ENCODE measurements around the gene TESK2.
"Not testable (repeated sequence)": the region's sequence is repeated elsewhere in the genome, so short reads cannot be mapped to it uniquely, and the experiment has no call there.

TESK2 gene

DNA sequence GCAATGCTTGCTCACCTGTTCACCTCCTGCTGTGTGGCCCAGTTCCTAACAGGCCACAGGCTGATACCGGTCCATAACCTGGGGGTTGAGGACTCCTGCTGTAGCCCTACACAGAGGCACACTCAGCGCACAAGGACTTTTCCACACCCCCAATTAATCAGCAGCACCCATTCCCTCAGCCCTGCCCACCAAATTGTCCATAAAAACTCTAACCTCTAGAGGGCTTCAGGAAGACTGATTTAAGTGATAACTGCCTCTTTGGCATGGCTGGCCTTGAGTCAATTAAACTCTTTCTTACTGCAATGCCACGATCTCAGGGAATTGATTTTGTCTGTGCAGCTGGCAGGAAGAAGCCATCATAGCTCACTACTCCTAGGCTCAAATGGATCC lies 79.5 kb downstream of the TESK2 start:
- no peak for DNase-seq (ENCODE audit: low spot score)

DNA sequence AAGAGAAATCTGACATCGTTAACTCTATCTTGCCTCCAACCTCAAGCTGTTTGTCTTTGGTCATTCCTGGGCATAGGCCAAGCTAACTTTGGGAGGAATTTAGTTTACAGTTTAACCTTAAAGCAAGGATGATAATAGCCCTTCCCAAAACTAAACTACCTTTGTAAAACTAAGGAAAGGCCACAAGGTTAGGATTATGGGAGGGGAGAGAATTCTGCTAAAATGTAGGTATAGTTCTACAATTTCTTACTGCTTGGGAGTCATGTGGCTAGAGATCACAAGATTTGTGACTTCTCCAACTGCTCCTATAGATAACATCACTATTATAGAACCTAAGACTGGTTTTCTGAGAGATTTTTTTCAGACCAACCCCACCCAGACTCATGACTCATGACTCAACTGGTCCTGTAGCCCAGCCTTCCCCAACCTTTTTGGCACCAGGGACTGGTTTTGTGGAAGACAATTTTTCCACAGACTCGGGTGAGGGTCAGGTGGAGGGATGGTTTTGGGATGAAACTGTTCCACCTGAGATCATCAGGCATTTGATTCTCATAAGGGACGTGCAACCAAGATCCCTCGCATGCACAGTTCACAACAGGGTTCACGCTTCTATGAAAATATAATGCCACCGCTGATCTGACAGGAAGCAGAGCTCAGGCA lies 80.0 kb downstream of the TESK2 start:
- DNase-seq (ENCODE audit: low spot score) = no peak

DNA sequence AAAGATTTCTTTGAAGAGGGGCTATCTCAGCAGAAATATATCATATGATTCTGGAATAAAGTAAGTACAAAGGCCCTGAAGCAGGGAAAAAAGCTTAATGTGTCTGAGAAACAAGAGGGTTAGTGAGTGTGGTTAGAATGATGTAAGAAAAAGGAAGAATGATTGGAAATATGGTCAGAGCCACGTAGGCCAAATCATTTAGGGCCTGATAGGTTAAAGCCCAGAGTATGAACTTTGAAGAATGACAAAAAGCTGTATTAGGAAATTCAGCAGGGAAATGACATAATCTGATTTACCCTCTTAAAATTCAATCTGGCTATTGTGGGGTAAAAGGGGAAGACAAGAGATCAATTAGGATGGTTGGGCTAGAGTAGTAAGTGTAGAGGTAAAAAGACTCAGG lies 81.7 kb downstream of the TESK2 start:
- DNase-seq (ENCODE audit: low spot score) = no peak

DNA sequence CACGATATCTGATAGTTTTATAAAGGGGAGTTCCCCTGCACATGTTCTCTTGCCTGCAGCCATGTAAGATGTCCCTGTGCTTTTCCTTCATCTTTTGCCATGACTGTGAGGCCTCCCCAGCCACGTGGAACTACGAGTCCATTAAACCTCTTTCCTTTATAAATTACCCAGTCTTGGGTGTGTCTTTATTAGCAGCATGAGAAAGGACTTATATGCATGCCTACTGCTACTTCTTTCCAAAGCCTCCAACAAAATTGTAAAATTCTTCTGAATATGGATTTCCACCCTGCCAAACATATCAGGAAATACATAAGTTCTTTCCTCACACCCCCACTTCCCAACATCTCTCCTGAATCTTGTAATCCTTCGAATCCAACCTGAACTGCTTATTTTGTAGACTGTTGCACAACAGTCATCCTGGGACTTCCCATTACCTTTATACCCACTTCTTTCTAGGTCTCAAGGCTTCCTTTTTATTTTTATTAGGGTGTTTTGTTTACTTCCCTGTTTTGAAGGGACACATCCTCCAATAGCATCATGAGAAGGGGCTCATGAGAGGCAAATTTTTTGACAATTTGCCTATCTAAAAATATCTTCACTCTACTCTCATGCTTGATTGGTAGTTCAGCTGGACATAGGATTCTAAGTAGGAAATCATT lies 83.2 kb downstream of the TESK2 start:
- no peak for DNase-seq (ENCODE audit: low spot score)

DNA sequence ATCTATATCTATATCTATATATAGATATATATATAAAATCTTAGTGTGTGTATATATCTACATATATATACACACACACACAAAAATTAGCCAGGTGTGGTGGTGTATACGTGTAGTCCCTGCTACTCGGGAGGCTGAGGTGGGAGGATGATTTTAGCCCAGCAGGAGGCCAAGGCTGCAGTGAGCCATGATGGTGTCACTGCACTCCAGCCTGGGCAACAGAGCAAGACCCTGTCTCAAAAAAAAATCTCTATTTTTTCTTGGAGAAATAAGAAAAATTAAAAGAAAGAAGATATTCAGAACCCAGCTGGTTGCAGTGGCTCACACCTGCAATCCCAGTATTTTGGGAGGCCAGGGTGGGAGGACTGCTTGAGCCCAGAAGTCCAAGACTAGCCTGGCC lies 85.3 kb downstream of the TESK2 start:
- no peak for DNase-seq (ENCODE audit: low spot score)

DNA sequence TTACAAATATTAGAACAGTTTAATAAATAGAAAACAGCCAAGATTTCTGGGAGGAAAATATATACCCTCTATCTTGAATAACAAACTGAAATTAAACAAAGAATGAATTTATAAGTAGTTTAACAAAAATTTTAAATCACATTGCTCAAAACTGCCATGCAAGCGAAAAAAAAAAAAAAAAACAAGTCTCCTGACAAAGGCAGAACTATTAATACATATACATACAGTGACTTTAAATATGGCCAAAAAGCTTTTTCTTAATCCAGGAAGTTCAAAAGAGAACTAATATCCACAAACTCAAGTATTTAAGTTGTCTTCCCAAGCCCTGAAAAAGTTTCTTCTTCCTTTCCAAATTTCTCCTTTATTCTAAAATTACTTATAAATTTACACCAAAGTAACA lies 87.2 kb downstream of the TESK2 start:
- no peak for DNase-seq (ENCODE audit: low spot score)

DNA sequence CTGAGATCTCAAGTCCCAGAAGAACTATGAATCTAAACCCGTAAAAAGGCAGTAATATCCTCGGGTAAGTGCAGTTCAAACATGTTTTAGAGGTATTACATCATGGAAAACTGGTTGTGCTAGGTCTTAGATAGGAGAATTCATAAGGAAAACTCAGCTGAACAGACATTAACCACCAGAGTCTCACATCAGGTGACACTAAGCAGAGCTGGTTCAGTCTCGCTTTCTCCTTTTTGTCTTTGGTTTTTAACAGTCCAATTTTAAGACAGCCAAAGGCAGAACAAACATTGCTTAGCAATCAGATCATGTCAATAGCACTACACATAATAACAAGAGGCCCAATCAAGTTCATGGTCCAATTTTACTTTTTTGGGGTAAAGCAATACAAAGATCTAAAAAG lies 87.7 kb downstream of the TESK2 start:
- DNase-seq (ENCODE audit: low spot score) = no peak

DNA sequence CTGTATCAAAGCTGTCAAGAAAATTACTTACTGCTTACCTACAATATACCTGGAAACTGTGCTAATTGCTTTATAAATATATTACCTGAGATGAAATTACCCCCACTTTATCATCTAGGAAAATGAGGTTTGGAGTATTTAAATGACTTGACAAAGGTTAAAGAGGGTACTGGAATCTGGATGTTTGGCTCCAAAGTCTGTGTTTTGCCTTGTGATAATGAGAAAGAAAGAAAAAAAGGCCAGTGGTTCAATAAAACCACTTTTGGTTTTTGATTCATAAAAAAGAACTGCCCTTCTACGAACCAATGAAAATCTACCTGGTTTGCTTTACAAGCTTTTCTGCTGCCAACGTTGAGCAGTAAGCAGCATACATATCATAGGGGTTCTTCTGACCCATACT lies 89.4 kb downstream of the TESK2 start:
- DNase-seq (ENCODE audit: low spot score) = no peak

DNA sequence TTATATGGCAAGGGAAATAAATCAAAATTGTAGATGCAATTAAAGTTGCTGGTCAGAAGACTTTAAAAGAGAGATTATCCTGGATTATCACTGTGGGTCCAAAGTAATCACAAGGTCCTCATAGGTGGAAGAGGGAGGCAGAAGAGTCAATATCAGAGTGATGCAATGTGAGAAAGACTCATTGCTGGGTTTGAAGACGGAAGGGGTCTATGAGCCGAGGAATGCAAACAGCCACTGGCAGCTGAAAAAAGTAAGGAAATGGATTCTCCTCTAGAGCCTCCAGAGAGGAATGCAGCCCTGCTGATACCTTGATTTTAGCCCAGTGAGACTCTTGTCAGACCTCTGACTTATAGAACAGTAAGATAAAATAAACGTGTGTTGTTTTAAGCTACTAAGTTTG lies 90.9 kb downstream of the TESK2 start:
- peak; percentile 34 for DNase-seq (ENCODE audit: low spot score)

DNA sequence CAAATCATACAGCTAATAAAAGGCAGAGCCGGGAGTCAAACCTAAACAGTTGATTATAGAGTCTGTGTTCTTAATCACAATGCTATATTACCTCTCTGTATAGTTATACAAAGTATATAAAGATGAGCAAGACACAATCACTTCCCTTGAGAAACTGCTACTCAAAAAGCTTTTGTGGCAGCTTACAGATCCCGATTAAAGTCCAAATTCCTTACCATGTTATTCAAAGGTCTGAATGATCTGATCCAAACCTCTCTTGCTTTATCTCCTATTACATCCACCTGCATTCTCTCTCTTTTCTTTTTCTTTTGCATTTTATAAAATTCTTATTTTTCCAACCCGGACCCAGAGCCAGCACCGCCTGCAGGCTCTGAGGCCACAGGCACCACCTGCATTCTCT lies 93.7 kb downstream of the TESK2 start:
- no peak for DNase-seq (ENCODE audit: low spot score)

DNA sequence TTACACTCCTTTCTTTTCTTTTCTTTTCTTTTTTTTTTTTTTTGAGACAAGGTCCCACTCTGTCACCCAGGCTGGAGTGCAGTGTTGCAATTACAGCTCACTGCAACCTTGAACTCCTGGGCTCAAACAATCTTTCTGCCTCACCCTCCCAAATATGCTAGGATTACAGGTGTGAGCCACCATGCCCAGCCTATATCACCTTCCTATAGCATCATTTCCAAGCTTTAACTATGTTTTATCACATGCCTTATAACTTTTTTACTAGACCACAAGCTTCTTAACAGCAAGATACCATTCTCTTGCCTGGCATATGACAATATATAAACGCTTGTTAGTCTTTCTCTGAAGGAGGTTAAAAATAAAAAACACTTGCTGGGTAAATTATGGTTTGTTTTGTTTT lies 95.4 kb downstream of the TESK2 start:
- no peak for DNase-seq (ENCODE audit: low spot score)

DNA sequence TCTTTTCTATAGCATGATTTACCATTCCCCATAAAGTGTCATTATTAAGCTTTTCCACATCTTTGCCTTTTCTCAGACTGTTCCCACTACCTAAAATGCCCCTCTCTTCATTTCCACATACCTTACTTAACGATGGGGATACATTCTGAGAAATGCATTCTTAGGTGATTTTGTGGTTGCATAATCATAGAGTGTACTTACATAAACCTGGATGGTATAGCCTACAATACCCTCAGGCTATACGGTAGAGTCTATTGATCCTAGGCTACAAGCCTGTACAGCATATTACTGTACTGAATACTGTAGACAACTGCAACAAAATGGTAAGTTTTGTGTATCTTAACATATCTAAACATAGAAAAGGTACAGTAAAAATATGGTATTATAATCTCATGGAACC lies 95.9 kb downstream of the TESK2 start:
- DNase-seq (ENCODE audit: low spot score) = no peak

DNA sequence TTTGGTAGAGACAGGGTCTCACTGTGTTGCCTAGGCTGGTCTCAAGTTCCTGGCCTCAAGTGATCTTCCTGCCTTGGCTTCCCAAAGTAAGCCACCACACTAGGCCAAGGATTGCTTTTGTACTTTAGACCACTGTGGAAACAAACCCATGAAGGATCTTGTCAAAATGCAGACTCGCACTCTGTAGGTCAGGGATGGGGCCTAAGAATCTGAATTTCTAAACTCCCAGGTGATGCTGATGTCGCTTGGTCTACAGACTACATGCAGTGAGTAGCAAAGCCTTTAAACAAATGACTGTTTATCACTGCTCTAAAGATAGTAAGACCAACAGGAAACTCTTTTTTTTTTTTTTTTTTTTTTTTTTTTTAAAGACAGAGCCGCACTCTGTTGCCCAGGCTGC lies 96.6 kb downstream of the TESK2 start:
- DNase-seq (ENCODE audit: low spot score) = no peak

DNA sequence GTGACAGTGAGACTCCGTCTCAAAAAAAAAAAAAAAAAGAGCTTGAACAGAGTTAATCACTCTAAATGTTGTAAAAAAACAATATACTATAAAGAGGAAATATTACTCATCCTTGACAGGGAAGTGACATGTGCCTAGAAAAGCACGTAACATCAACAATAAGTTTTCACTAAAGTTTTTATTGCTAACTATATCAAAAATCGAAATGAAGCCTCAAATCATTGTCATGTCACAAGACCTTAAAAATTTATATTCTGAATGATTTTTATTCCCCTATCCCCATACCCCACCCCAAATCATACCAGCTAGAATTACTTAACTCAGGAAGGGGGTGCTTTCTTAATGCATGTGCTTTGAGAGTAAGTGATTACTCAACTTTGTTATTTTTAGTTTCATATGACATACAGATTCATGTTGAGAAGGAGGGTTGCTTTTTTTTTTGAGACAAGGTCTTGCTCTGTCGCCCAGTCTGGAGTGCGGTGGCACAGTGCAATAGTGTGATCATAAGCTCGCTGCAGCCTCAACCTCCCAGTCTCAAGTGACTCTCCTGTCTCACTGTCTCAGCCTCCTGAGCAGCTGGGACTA lies 97.2 kb downstream of the TESK2 start:
- DNase-seq (ENCODE audit: low spot score) = no peak

DNA sequence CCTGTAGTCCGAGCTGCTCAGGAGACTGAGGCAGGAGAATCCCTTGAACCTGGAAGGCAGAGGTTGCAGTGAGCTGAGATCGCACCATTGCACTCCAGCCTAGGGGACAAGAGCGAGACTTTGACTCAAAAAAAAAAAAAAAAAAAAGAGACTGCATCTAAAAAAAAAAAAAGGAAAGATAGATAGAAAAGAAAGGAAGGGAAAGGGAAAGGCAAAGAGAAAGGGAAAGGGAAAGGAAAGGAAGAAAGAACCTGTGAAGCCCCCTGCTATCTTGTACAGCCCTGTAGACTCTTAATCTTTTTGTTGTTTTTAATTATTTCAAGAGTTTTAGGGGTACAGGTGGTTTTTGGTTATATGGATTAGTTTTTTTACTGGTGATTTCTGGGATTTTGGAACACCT lies 104.7 kb downstream of the TESK2 start:
- DNase-seq (ENCODE audit: low spot score) = no peak

DNA sequence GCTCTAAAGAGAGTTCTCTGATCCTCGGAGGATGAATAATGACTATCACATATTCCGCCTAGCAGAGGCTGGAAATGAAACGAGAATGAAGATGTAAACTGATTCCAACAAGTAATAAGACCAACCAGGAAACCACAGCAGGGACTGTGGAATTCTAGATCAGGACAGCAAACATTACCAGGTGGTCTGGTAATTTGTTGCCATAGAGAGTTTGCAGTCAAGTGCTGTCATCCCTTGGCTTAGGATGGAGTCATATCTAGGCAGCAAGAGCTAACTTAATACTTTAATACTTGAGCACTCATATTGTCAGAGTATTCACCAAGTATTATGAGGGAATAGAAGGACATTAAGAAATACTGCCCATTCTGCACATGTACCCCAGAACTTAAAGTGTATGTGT lies 105.7 kb downstream of the TESK2 start:
- no peak for DNase-seq (ENCODE audit: low spot score)

DNA sequence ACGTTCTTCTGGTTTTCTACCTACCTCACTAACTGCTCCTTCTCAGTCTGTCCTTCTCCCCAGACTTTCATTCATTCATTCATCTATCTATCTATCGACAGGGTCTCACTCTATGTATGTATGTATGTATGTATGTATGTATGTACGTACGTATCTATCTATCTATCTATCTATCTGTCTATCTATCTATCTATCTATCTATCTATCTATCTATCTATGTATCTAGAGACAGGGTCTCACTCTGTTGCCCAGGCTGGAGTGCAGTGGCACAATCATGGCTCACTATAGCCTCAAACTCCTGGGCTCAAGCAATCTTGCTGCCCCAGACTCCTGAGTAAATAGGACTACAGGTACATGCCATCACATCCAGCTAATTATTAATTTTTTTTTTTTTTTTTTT lies 106.8 kb downstream of the TESK2 start:
- not testable (repeated sequence) for DNase-seq (ENCODE audit: low spot score)

DNA sequence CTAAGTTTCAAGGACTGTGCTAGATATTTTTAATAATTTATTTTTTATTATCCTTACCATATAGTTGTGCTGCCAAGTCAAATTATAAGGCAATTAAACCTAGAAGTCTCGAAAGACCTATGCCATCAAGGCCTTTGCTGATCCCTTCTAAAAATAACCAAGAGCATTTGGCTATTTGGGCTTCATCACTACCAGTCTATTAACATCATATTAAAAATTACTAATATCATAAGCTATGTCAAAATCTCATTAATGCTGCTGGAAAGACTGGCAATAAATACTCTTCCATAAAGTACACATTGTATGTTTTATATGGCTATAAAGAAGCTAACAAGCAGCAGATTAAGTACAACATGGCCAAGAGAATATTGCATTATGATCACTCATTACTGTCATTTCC lies 107.8 kb downstream of the TESK2 start:
- no peak for DNase-seq (ENCODE audit: low spot score)

DNA sequence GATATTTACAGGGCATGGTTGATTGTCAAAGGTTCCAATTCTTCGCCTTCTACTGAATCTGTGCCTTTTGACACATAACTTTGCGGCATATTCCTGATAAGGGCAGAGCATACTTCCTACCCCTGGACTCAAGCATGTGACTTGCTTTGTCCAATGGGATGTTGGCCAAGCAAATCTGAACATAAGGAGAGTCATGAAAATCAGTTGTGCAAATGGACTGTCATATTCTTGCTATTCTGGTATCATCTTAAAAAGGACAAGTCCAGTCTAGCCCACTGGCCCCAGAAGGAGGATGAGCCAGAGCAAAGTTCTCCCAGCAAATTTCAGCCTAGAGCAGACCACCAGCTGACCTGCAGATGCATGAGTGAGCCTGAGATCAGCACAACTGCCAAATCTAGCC lies 109.7 kb downstream of the TESK2 start:
- DNase-seq (ENCODE audit: low spot score) = no peak

DNA sequence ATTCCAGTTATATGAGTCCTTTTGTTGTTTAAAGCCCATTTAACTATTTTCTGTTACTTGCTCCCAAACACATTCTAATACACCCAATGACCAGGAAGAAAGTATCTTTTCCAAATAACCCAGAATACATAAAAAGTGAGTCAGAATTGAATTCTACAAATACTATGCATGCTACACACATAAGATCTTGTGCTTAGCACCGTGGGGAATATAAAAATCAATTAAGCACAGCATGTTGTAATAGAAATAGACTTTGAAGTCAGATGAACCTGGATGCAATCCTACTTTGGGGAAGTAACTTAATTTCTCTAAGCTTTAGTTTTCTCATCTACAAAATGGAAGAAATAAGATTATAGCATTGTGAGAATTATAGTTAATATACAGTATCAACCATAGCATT lies 110.2 kb downstream of the TESK2 start:
- DNase-seq (ENCODE audit: low spot score) = no peak

DNA sequence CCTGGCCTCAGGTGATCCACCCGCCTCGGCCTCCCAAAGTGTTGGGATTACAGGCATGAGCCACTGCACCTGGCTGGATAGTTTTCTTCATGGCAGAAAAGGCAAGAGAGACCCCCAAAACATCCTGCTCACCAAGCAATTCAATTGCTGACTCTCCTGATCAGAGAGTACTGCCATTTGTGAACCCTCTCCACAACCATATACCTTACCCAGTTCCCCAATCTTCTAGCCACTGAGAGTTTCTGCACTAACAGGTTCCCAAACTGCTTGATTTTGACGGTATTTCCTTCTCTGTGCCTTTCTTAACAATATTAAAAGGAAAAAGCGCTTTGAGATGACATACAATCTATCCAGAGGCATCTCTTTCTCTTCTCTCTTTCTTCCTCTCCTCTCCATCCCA lies 110.8 kb downstream of the TESK2 start:
- no peak for DNase-seq (ENCODE audit: low spot score)

DNA sequence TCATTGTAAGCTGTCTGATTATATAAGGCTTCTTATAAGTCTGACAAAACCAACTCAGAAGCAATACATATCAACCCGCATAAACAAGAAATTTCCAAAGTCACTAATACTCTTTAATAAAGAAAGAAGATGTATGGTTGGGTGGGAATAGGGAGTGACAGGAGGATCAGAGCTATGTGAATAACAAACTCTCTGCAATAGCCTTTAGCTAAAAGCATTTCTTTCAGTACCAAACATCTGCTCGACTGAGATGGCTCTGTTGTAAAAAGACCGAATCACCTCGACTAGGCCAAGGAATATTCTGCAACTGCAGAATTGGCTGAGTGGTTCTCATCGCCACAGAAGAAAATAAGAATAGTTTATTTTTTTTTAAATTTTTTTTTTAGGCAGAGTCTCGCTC lies 111.4 kb downstream of the TESK2 start:
- DNase-seq (ENCODE audit: low spot score) = no peak

DNA sequence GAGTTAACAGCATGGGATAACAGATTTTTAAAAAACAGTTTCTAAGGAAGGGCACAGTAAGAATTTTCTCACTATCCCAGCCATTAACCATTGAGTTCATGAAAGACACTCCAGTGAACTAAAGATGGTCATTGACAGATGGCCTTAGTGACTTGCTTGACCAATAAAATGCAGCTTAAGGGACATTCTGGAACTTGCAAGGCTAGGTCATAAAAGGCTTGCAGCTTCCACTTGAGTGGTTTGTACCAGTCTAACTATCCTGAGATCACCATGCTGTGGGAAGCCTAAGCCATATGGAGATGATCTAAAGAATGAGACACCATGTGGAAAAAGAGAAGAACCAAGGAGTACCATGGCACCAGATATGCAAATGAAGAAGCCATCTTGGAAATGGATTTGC lies 112.8 kb downstream of the TESK2 start:
- no peak for DNase-seq (ENCODE audit: low spot score)
